OCI-LY1 (cell line): ENCODE measurements around the gene KLK4.

ENCODE experiments used
- EZH2 ChIP-seq: fragments of 200-600 bp; sonication (generic), shearing (Covaris generic); IDR thresholded peaks from 2 replicates; pipeline ENCODE4 v1.8.0; 2017; ENCODE audit warnings: borderline replicate concordance, mixed run types, mild to moderate bottlenecking, antibody characterized with exemption, low read length, moderate library complexity, mixed read lengths
- TF ChIP-seq, protein P1 (sequence below): fragments of 200-600 bp; sonication (generic), shearing (Covaris generic); IDR thresholded peaks from 2 replicates; pipeline ENCODE4 v1.5.1; 2017; ENCODE audit warnings: mild to moderate bottlenecking, antibody characterized with exemption, low read length, moderate library complexity, mixed read lengths

DNA sequence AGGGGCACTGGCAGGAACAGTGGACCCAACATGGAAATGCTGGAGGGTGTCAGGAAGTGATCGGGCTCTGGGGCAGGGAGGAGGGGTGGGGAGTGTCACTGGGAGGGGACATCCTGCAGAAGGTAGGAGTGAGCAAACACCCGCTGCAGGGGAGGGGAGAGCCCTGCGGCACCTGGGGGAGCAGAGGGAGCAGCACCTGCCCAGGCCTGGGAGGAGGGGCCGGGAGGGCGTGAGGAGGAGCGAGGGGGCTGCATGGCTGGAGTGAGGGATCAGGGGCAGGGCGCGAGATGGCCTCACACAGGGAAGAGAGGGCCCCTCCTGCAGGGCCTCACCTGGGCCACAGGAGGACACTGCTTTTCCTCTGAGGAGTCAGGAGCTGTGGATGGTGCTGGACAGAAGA lies 33.9 kb downstream of the KLK4 start:
- no peak for TF ChIP-seq EZH2
- TF ChIP-seq, protein P1, sequence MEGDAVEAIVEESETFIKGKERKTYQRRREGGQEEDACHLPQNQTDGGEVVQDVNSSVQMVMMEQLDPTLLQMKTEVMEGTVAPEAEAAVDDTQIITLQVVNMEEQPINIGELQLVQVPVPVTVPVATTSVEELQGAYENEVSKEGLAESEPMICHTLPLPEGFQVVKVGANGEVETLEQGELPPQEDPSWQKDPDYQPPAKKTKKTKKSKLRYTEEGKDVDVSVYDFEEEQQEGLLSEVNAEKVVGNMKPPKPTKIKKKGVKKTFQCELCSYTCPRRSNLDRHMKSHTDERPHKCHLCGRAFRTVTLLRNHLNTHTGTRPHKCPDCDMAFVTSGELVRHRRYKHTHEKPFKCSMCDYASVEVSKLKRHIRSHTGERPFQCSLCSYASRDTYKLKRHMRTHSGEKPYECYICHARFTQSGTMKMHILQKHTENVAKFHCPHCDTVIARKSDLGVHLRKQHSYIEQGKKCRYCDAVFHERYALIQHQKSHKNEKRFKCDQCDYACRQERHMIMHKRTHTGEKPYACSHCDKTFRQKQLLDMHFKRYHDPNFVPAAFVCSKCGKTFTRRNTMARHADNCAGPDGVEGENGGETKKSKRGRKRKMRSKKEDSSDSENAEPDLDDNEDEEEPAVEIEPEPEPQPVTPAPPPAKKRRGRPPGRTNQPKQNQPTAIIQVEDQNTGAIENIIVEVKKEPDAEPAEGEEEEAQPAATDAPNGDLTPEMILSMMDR: no peak
